Forelimb muscle (tissue), 1 donor: Measurements from ENCODE around the gene GSE1. TPM values are rescaled to one million over a fixed set of nuclear protein-coding genes. Genes with fewer than 3 reads are reported as not detected.

Source experiments
- DNase-seq: peaks from one replicate; pipeline ENCODE4 v3.0.0-alpha.2; 2013; ENCODE audit warnings: low read depth
- polyA plus RNA-seq: library from polyadenylated mRNA; unstranded; fragments of 120-200 nt; gene quantifications from one replicate; pipeline ENCODE4 v1.2.1, GENCODE V29; 2013; ENCODE audit not compliant: insufficient read length

The GSE1 gene
- polyA plus RNA-seq, 1 donor = 52.6 TPM

DNA sequence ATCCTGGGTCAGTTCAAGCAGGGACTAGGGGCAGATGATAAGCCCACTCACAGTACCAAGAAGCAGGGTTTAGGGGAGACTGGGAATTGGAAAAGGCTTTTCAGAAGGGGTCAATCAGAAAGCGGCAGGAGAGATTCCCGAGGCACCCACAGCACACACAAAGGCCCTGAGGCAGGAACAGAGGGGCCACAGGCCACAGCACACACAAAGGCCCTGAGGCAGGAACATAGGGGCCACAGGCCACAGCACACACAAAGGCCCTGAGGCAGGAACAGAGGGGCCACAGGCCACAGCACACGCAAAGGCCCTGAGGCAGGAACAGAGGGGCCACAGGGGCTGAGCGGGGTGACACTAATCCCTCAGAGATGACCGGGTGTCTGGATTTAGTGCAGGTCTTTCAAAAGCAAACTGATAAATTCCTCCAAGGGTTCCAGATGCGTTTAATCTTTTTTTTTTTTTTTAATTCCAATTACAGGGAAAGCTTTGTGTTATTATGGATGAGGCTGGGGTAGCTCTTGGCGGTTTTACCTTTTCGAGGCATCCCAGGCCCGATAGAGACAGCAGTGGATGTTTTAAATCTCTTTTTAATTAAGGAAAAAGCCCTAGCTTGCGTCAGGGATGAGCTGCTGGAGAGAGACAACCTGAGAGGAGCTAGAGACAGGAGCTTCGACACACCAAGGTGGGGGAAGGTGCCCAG, 106.6 kb downstream of the GSE1 start:
- DNase-seq = no peak

DNA sequence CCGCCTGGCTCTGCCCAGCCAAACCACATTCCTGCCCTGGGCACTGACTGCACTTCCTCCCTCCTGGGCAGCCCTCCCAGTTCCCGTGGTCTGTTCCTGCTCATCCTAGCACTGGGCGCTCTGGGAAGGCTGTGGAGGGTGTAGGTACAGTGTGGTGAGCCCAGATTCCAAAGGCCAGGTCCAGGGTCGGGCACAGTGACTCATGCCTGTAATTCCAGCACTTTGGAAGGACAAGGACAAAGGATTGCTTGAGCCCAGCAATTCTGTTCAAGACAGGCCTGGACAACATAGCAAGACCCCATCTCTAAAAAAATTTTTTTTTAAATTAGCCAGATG, 107.1 kb downstream of the GSE1 start:
- DNase-seq = no peak

GRCh38 chr16:85722128-85722893, 109.2 kb downstream of the GSE1 start:
- no peak for DNase-seq

- no peak for DNase-seq
These were observed 111.2 kb downstream of the GSE1 start for GRCh38 chr16:85724126-85724879.

DNA sequence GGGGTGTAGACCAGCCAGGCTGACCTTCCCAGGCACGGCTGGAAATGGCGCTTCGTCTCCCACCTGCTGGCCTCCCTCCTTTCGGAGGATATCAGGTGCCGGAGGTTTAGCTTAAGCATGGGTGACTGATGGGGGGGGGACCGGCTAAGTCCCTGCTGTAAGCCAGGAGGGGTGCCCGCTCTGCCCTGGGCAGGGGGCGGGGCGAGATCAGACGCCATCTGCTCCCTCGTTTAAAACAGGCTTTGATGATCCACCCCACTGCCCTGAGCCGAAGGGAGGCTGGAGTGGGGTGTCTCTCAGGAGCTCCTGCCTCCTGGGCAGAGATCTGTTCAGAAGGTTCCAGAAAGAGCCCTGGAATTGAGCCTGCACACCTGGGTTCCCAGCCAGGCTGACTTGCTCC, 111.8 kb downstream of the GSE1 start:
- no peak for DNase-seq

Other genes with a start within 250 kb of the GSE1 start
- gene GINS2, start 75.6 kb downstream of the GSE1 start, polyA plus RNA-seq = 7.4 TPM
- 0.87 TPM for gene C16orf74, start 137.8 kb downstream of the GSE1 start, polyA plus RNA-seq
- gene EMC8, start 186.2 kb downstream of the GSE1 start, polyA plus RNA-seq = 18.3 TPM
- gene COX4I1, start 186.4 kb downstream of the GSE1 start, polyA plus RNA-seq = 427 TPM